HepG2 (cell line): ENCODE data around the gene ARMH3. TPM values are rescaled to one million over a fixed set of nuclear protein-coding genes. Genes with fewer than 3 reads are reported as not detected.
A peak's percentile ranks its signal among the peaks of the same experiment; 100 is the strongest.

Experiments used
- DRAP1 ChIP-seq: IDR thresholded peaks from 2 replicates; pipeline ENCODE4 v1.6.1; 2016; ENCODE audit warnings: missing genetic modification reagents, missing compliant biosample characterization
- JDP2 ChIP-seq: sonication (generic); formaldehyde crosslinking; IDR thresholded peaks from 2 replicates; pipeline ENCODE4 v1.8.1; 2022; ENCODE audit warnings: missing genetic modification reagents, borderline replicate concordance
- MATR3 ChIP-seq: sonication (generic); formaldehyde crosslinking; IDR thresholded peaks from 2 replicates; pipeline ENCODE4 v1.4.0; 2020; ENCODE audit warnings: missing genetic modification reagents
- MEIS2 ChIP-seq: sonication (generic); formaldehyde crosslinking; IDR thresholded peaks from 2 replicates; pipeline ENCODE4 v1.9.0; 2021; ENCODE audit warnings: mild to moderate bottlenecking, missing genetic modification reagents
- NR2F6 ChIP-seq, 2 experiments: IDR thresholded peaks; 2 replicates each; pipeline ENCODE4 v1.6.1; 2016; ENCODE audit warnings: antibody characterized with exemption in 1 of 2, mild to moderate bottlenecking in 1 of 2
- NR3C1 ChIP-seq: sonication (generic); formaldehyde crosslinking; IDR thresholded peaks from 2 replicates; pipeline ENCODE4 v1.4.0; 2020; ENCODE audit warnings: missing genetic modification reagents
- PHF5A ChIP-seq: IDR thresholded peaks from one replicate; pipeline ENCODE4 v1.6.1; 2018; ENCODE audit warnings: low read depth, missing genetic modification reagents; ENCODE audit not compliant: unreplicated experiment
- RNF219 ChIP-seq: sonication (generic); formaldehyde crosslinking; IDR thresholded peaks from 2 replicates; pipeline ENCODE4 v1.5.0; 2020; ENCODE audit warnings: mild to moderate bottlenecking, missing genetic modification reagents
- SRF ChIP-seq: IDR thresholded peaks from 2 replicates; pipeline ENCODE4 v1.6.1; 2011; ENCODE audit warnings: mild to moderate bottlenecking, low read depth, low read length, moderate library complexity
- TCF12 ChIP-seq, 2 experiments: fragments of 450-650 bp in 1 of 2; sonication (generic) in 1 of 2; formaldehyde crosslinking in 1 of 2; IDR thresholded peaks; 2 replicates each; pipeline versions ENCODE4 v1.6.1 to v1.8.0; 2017 to 2022; ENCODE audit warnings: antibody characterized with exemption in 1 of 2, mild to moderate bottlenecking in 1 of 2, missing genetic modification reagents in 1 of 2, moderate library complexity in 1 of 2
- ZBTB40 ChIP-seq, 2 experiments: fragments of 450-650 bp in 1 of 2; sonication (generic) in 1 of 2; formaldehyde crosslinking in 1 of 2; IDR thresholded peaks; 2 replicates each; pipeline versions ENCODE4 v1.6.1 to v1.8.0; 2016 to 2022; ENCODE audit warnings: antibody characterized with exemption in 1 of 2, mild to moderate bottlenecking in 1 of 2, missing genetic modification reagents in 1 of 2
- ZNF362 ChIP-seq: sonication (generic); formaldehyde crosslinking; IDR thresholded peaks from 2 replicates; pipeline ENCODE4 v1.4.0; 2020; ENCODE audit warnings: missing genetic modification reagents, mild to moderate bottlenecking, borderline replicate concordance
- polyA plus RNA-seq, 8 experiments: library from polyadenylated mRNA; depleted of rRNA in 3 of 8; stranded (reverse) in 7 of 8; unstranded in 1 of 8; fragments of >200 nt; fragmentation: Illumina TruSeq in 4 of 8; extraction: Trizol in 4 of 8; gene quantifications; 2 replicates each; pipeline versions ENCODE4 v1.2.1 to v1.2.3, GENCODE V29; 2011 to 2016; ENCODE audit warnings: low read depth in 4 of 8, missing spikeins in 1 of 8, mixed read lengths in 1 of 8; ENCODE audit not compliant: insufficient read depth in 1 of 8
- total RNA-seq, 5 experiments: library from RNA; depleted of rRNA; stranded (reverse); fragments of >200 nt; fragmentation: Illumina TruSeq; extraction: Trizol; gene quantifications; 2 replicates each; pipeline ENCODE4 v1.2.3, GENCODE V29; 2016; ENCODE audit warnings: low read depth in 1 of 5

Gene ARMH3
- total and polyA plus RNA-seq, 2 of the 13 experiments (the other 11 are each of a cell fraction or from before 2014, with no cell fraction given), result 8.4 to 16.9 TPM

GRCh38 chr10:101818119-101818871, 237.7 kb downstream of the ARMH3 start, which contains the start of gene OGA (continued):
- TF ChIP-seq TCF12 (IDR thresholded peaks at IDR 0.05) (no peak), TCF12 (CRISPR knock-in tag; IDR thresholded peaks at IDR 0.05) (no peak), NR3C1 (no peak), SRF (no peak), ZBTB40 (IDR thresholded peaks at IDR 0.05) (no peak), ZBTB40 (CRISPR knock-in tag; IDR thresholded peaks at IDR 0.05) (no peak), PHF5A (CRISPR knock-in tag) (peak; percentile 80), DRAP1 (CRISPR knock-in tag) (peak; percentile 61), JDP2 (CRISPR knock-in tag) (no peak), NR2F6 (IDR thresholded peaks at IDR 0.05) (no peak), NR2F6 (CRISPR knock-in tag; IDR thresholded peaks at IDR 0.05) (peak; percentile 37; the same call in 1 of the 2 replicates), ZNF362 (no peak), MATR3 (CRISPR knock-in tag) (no peak), RNF219 (CRISPR knock-in tag) (no peak), MEIS2 (CRISPR knock-in tag) (peak; percentile 74)
